HepG2 (cell line): ENCODE measurements around the gene EFNA3. TPM values are rescaled to one million over a fixed set of nuclear protein-coding genes. Genes with fewer than 3 reads are reported as not detected.

Experiments
- CBX5 ChIP-seq: sonication (generic); formaldehyde crosslinking; IDR thresholded peaks from 2 replicates; pipeline ENCODE4 v1.4.0; 2020; ENCODE audit warnings: missing genetic modification reagents, borderline replicate concordance
- CREB3 ChIP-seq: sonication (generic); formaldehyde crosslinking; IDR thresholded peaks from 2 replicates; pipeline ENCODE4 v1.5.0; 2020; ENCODE audit warnings: missing genetic modification reagents
- FLYWCH1 ChIP-seq: sonication (generic); formaldehyde crosslinking; IDR thresholded peaks from 2 replicates; pipeline ENCODE4 v1.8.1; 2023; ENCODE audit warnings: mild to moderate bottlenecking, missing genetic modification reagents
- GATAD2A ChIP-seq: IDR thresholded peaks from 2 replicates; pipeline ENCODE4 v1.6.1; 2016
- HMG20B ChIP-seq: conservative IDR thresholded peaks from 2 replicates; pipeline ENCODE4 v1.6.1; 2016; ENCODE audit warnings: missing genetic modification reagents, missing compliant biosample characterization
- HMGA1 ChIP-seq: sonication (generic); formaldehyde crosslinking; conservative IDR thresholded peaks from 2 replicates; pipeline ENCODE4 v1.4.0; 2020; ENCODE audit warnings: missing genetic modification reagents
- MZF1 ChIP-seq: sonication (generic); formaldehyde crosslinking; IDR thresholded peaks from 2 replicates; pipeline ENCODE4 v1.8.1; 2023; ENCODE audit warnings: mild to moderate bottlenecking, missing genetic modification reagents, borderline replicate concordance
- NPAS2 ChIP-seq: sonication (generic); formaldehyde crosslinking; IDR thresholded peaks from 2 replicates; pipeline ENCODE4 v1.8.0; 2022; ENCODE audit warnings: mild to moderate bottlenecking, missing genetic modification reagents, borderline replicate concordance
- PHF20 ChIP-seq: sonication (generic); formaldehyde crosslinking; IDR thresholded peaks from 2 replicates; pipeline ENCODE4 v1.5.0; 2020; ENCODE audit warnings: mild to moderate bottlenecking, missing genetic modification reagents
- SNAI1 ChIP-seq: sonication (generic); formaldehyde crosslinking; IDR thresholded peaks from 2 replicates; pipeline ENCODE4 v1.5.0; 2020; ENCODE audit warnings: mild to moderate bottlenecking, missing genetic modification reagents, borderline replicate concordance
- ZMYM4 ChIP-seq: sonication (generic); formaldehyde crosslinking; IDR thresholded peaks from 2 replicates; pipeline ENCODE4 v1.8.1; 2023; ENCODE audit warnings: mild to moderate bottlenecking, missing genetic modification reagents
- ZNF142 ChIP-seq: sonication (generic); formaldehyde crosslinking; IDR thresholded peaks from 2 replicates; pipeline ENCODE4 v1.4.0; 2020; ENCODE audit warnings: missing genetic modification reagents
- ZNF367 ChIP-seq: sonication (generic); formaldehyde crosslinking; IDR thresholded peaks from 2 replicates; pipeline ENCODE4 v1.4.0; 2020; ENCODE audit warnings: missing genetic modification reagents, borderline replicate concordance
- ZNF460 ChIP-seq: sonication (generic); formaldehyde crosslinking; IDR thresholded peaks from 2 replicates; pipeline ENCODE4 v1.5.1; 2020; ENCODE audit warnings: missing genetic modification reagents, mild to moderate bottlenecking, borderline replicate concordance
- ZNF556 ChIP-seq: sonication (generic); formaldehyde crosslinking; IDR thresholded peaks from 2 replicates; pipeline ENCODE4 v1.4.0; 2020; ENCODE audit warnings: mild to moderate bottlenecking, missing genetic modification reagents, borderline replicate concordance
- polyA plus RNA-seq, 8 experiments: library from polyadenylated mRNA; depleted of rRNA in 3 of 8; stranded (reverse) in 7 of 8; unstranded in 1 of 8; fragments of >200 nt; fragmentation: Illumina TruSeq in 4 of 8; extraction: Trizol in 4 of 8; gene quantifications; 2 replicates each; pipeline versions ENCODE4 v1.2.1 to v1.2.3, GENCODE V29; 2011 to 2016; ENCODE audit warnings: low read depth in 4 of 8, missing spikeins in 1 of 8, mixed read lengths in 1 of 8; ENCODE audit not compliant: insufficient read depth in 1 of 8
- total RNA-seq, 5 experiments: library from RNA; depleted of rRNA; stranded (reverse); fragments of >200 nt; fragmentation: Illumina TruSeq; extraction: Trizol; gene quantifications; 2 replicates each; pipeline ENCODE4 v1.2.3, GENCODE V29; 2016; ENCODE audit warnings: low read depth in 1 of 5
- TF ChIP-seq, protein P1 (sequence below): sonication (generic); formaldehyde crosslinking; IDR thresholded peaks from 2 replicates; pipeline ENCODE4 v1.5.1; 2020; ENCODE audit warnings: mild to moderate bottlenecking, missing genetic modification reagents, borderline replicate concordance

Gene EFNA3
- total and polyA plus RNA-seq, 2 of the 13 experiments (the other 11 are each of a cell fraction or from before 2014, with no cell fraction given) = 1.0 to 5.7 TPM

DNA sequence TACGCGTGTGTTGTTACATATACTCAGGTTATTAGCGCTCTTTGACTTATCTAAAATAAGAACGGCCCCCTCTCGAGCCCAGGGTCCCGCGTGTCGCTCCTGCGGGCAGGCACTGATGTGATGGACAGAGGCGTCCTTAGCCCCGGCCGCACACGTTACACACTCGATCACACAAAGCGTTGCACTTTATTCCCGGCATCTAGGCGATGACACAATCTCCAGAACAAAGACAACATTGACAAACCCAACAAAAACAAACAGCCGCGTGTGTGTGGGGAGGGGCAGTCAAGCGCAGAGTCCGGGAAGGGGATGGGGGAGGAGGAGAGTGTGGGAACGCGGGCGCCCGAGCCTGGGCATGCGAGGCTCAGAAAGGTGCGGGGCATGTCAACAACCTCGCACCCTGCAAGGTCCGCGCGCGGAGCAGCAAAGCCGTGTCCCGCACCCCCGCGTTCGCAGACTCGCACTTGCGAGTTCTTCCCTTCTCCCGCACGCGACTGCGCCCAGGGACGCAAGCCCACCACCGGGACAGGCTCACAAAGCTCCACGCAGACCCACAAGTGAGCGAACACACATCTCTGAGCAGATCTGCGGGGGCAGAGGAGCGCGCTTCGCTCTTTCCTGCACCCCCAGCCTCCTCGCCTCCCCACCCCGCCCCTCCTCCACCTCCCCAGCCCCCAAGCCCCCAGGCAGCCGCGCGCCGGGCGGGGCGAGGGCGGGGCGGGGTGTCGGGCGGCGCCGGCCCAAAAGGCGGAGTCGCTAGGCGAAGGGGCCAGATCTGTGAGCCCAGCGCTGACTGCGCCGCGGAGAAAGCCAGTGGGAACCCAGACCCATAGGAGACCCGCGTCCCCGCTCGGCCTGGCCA is 48.7 kb downstream of the EFNA3 start, which contains the start of gene EFNA1 (continued):
- TF ChIP-seq ZNF142 (peak; percentile 16; the same call in 1 of the 2 replicates), HMGA1 (no peak), PHF20 (CRISPR knock-in tag) (no peak), CBX5 (no peak), FLYWCH1 (no peak), GATAD2A (CRISPR knock-in tag) (peak; percentile 94), ZNF556 (CRISPR knock-in tag) (peak; percentile 83; the same call in 1 of the 2 replicates), ZMYM4 (CRISPR knock-in tag) (no peak), HMG20B (peak; percentile 95), ZNF460 (CRISPR knock-in tag) (no peak; the same call in 1 of the 2 replicates), MZF1 (no peak), ZNF367 (CRISPR knock-in tag) (no peak; the same call in 1 of the 2 replicates), CREB3 (CRISPR knock-in tag) (no peak), SNAI1 (CRISPR knock-in tag) (peak; percentile 67; the same call in 1 of the 2 replicates), NPAS2 (CRISPR knock-in tag) (no peak)
- TF ChIP-seq, protein P1, sequence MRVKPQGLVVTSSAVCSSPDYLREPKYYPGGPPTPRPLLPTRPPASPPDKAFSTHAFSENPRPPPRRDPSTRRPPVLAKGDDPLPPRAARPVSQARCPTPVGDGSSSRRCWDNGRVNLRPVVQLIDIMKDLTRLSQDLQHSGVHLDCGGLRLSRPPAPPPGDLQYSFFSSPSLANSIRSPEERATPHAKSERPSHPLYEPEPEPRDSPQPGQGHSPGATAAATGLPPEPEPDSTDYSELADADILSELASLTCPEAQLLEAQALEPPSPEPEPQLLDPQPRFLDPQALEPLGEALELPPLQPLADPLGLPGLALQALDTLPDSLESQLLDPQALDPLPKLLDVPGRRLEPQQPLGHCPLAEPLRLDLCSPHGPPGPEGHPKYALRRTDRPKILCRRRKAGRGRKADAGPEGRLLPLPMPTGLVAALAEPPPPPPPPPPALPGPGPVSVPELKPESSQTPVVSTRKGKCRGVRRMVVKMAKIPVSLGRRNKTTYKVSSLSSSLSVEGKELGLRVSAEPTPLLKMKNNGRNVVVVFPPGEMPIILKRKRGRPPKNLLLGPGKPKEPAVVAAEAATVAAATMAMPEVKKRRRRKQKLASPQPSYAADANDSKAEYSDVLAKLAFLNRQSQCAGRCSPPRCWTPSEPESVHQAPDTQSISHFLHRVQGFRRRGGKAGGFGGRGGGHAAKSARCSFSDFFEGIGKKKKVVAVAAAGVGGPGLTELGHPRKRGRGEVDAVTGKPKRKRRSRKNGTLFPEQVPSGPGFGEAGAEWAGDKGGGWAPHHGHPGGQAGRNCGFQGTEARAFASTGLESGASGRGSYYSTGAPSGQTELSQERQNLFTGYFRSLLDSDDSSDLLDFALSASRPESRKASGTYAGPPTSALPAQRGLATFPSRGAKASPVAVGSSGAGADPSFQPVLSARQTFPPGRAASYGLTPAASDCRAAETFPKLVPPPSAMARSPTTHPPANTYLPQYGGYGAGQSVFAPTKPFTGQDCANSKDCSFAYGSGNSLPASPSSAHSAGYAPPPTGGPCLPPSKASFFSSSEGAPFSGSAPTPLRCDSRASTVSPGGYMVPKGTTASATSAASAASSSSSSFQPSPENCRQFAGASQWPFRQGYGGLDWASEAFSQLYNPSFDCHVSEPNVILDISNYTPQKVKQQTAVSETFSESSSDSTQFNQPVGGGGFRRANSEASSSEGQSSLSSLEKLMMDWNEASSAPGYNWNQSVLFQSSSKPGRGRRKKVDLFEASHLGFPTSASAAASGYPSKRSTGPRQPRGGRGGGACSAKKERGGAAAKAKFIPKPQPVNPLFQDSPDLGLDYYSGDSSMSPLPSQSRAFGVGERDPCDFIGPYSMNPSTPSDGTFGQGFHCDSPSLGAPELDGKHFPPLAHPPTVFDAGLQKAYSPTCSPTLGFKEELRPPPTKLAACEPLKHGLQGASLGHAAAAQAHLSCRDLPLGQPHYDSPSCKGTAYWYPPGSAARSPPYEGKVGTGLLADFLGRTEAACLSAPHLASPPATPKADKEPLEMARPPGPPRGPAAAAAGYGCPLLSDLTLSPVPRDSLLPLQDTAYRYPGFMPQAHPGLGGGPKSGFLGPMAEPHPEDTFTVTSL = 0 out of 2 replicates have a peak, but pooled peaks have one; percentile 22
